ENCODE measurements around the gene PDGFA.

Gene PDGFA

GRCh38 chr7:505171-505570 is 14.5 kb downstream of the PDGFA start:
- Histone ChIP-seq H3K9ac (ENCODE audit: low read depth, low read length) (no peak overlapping the region), H3K27me3 (ENCODE audit: control insufficient read depth, insufficient read depth, low read length) (no peaks in the 10 kb centered on the region), H3K36me3 (ENCODE audit: insufficient read depth, low read length) (peaks cover 38% of the 10 kb centered on the region), H3K4me3 (ENCODE audit: low read length) (no peak overlapping the region), H3K4me1 (ENCODE audit: control insufficient read depth, insufficient read depth, low read length) (no peaks in the 10 kb centered on the region), H3K9me3 (replicated peaks; ENCODE audit: low read length) (no peaks in the 10 kb centered on the region), H3K4me2 (ENCODE audit: low read length) (no peak overlapping the region)

- no peak overlapping the region for H3K4me3 ChIP-seq (ENCODE audit: low read length)
- peaks cover 37% of the 10 kb centered on the region for H3K36me3 ChIP-seq (ENCODE audit: insufficient read depth, low read length)
- H3K9ac ChIP-seq (ENCODE audit: low read depth, low read length), result no peak overlapping the region
- no peaks in the 10 kb centered on the region for H3K4me1 ChIP-seq (ENCODE audit: control insufficient read depth, insufficient read depth, low read length)
- no peaks in the 10 kb centered on the region for H3K9me3 ChIP-seq (replicated peaks; ENCODE audit: low read length)
- no peaks in the 10 kb centered on the region for H3K27me3 ChIP-seq (ENCODE audit: control insufficient read depth, insufficient read depth, low read length)
- no peak overlapping the region for H3K4me2 ChIP-seq (ENCODE audit: low read length)
Measured at GRCh38 chr7:504221-505111, 15.2 kb downstream of the PDGFA start.

GRCh38 chr7:503575-504111 is 16.0 kb downstream of the PDGFA start:
- no peak overlapping the region for H3K4me3 ChIP-seq (ENCODE audit: low read length)
- H3K4me2 ChIP-seq (ENCODE audit: low read length), result no peak overlapping the region
- peaks cover 35% of the 10 kb centered on the region for H3K36me3 ChIP-seq (ENCODE audit: insufficient read depth, low read length)
- no peaks in the 10 kb centered on the region for H3K27me3 ChIP-seq (ENCODE audit: control insufficient read depth, insufficient read depth, low read length)
- no peaks in the 10 kb centered on the region for H3K9me3 ChIP-seq (replicated peaks; ENCODE audit: low read length)
- H3K4me1 ChIP-seq (ENCODE audit: control insufficient read depth, insufficient read depth, low read length), result no peaks in the 10 kb centered on the region
- H3K9ac ChIP-seq (ENCODE audit: low read depth, low read length), result no peak overlapping the region

GRCh38 chr7:502296-502695 is 17.4 kb downstream of the PDGFA start:
- Histone ChIP-seq H3K9me3 (replicated peaks; ENCODE audit: low read length) (no peaks in the 10 kb centered on the region), H3K4me1 (ENCODE audit: control insufficient read depth, insufficient read depth, low read length) (no peaks in the 10 kb centered on the region), H3K4me3 (ENCODE audit: low read length) (no peak overlapping the region), H3K9ac (ENCODE audit: low read depth, low read length) (no peak overlapping the region), H3K36me3 (ENCODE audit: insufficient read depth, low read length) (peaks cover 45% of the 10 kb centered on the region), H3K27me3 (ENCODE audit: control insufficient read depth, insufficient read depth, low read length) (no peaks in the 10 kb centered on the region), H3K4me2 (ENCODE audit: low read length) (no peak overlapping the region)

- H3K27me3 ChIP-seq (ENCODE audit: control insufficient read depth, insufficient read depth, low read length), result no peaks in the 10 kb centered on the region
- no peaks in the 10 kb centered on the region for H3K4me1 ChIP-seq (ENCODE audit: control insufficient read depth, insufficient read depth, low read length)
- no peak overlapping the region for H3K4me3 ChIP-seq (ENCODE audit: low read length)
- no peak overlapping the region for H3K4me2 ChIP-seq (ENCODE audit: low read length)
- H3K9ac ChIP-seq (ENCODE audit: low read depth, low read length), result no peak overlapping the region
- peaks cover 47% of the 10 kb centered on the region for H3K36me3 ChIP-seq (ENCODE audit: insufficient read depth, low read length)
- no peaks in the 10 kb centered on the region for H3K9me3 ChIP-seq (replicated peaks; ENCODE audit: low read length)
Measured at GRCh38 chr7:501526-501925, 18.1 kb downstream of the PDGFA start.

- Histone ChIP-seq H3K36me3 (ENCODE audit: insufficient read depth, low read length) (peaks cover 52% of the 10 kb centered on the region), H3K9me3 (replicated peaks; ENCODE audit: low read length) (no peaks in the 10 kb centered on the region), H3K4me1 (ENCODE audit: control insufficient read depth, insufficient read depth, low read length) (no peaks in the 10 kb centered on the region), H3K27me3 (ENCODE audit: control insufficient read depth, insufficient read depth, low read length) (no peaks in the 10 kb centered on the region), H3K4me3 (ENCODE audit: low read length) (no peak overlapping the region), H3K4me2 (ENCODE audit: low read length) (no peak overlapping the region), H3K9ac (ENCODE audit: low read depth, low read length) (no peak overlapping the region)
Measured at GRCh38 chr7:500521-501420, 18.9 kb downstream of the PDGFA start.

GRCh38 chr7:499853-500485 is 19.7 kb downstream of the PDGFA start:
- peaks cover 52% of the 10 kb centered on the region for H3K36me3 ChIP-seq (ENCODE audit: insufficient read depth, low read length)

GRCh38 chr7:498678-499641 is 20.7 kb downstream of the PDGFA start:
- H3K4me3 ChIP-seq (ENCODE audit: low read length), result no peak overlapping the region
- no peaks in the 10 kb centered on the region for H3K4me1 ChIP-seq (ENCODE audit: control insufficient read depth, insufficient read depth, low read length)
- no peaks in the 10 kb centered on the region for H3K27me3 ChIP-seq (ENCODE audit: control insufficient read depth, insufficient read depth, low read length)
- no peak overlapping the region for H3K4me2 ChIP-seq (ENCODE audit: low read length)
- no peak overlapping the region for H3K9ac ChIP-seq (ENCODE audit: low read depth, low read length)
- peaks cover 52% of the 10 kb centered on the region for H3K36me3 ChIP-seq (ENCODE audit: insufficient read depth, low read length)
- H3K9me3 ChIP-seq (replicated peaks; ENCODE audit: low read length), result no peaks in the 10 kb centered on the region

More at GRCh38 chr7:499853-500485, 19.7 kb downstream of the PDGFA start:
- no peak overlapping the region for H3K4me3 ChIP-seq (ENCODE audit: low read length)
- no peaks in the 10 kb centered on the region for H3K4me1 ChIP-seq (ENCODE audit: control insufficient read depth, insufficient read depth, low read length)
- no peaks in the 10 kb centered on the region for H3K27me3 ChIP-seq (ENCODE audit: control insufficient read depth, insufficient read depth, low read length)
- no peak overlapping the region for H3K4me2 ChIP-seq (ENCODE audit: low read length)
- H3K9ac ChIP-seq (ENCODE audit: low read depth, low read length), result no peak overlapping the region
- no peaks in the 10 kb centered on the region for H3K9me3 ChIP-seq (replicated peaks; ENCODE audit: low read length)

GRCh38 chr7:497946-498655 is 21.5 kb downstream of the PDGFA start:
- H3K36me3 ChIP-seq (ENCODE audit: insufficient read depth, low read length), result peaks cover 52% of the 10 kb centered on the region
- no peak overlapping the region for H3K4me3 ChIP-seq (ENCODE audit: low read length)
- no peaks in the 10 kb centered on the region for H3K4me1 ChIP-seq (ENCODE audit: control insufficient read depth, insufficient read depth, low read length)
- no peak overlapping the region for H3K4me2 ChIP-seq (ENCODE audit: low read length)
- H3K9me3 ChIP-seq (replicated peaks; ENCODE audit: low read length), result no peaks in the 10 kb centered on the region
- H3K9ac ChIP-seq (ENCODE audit: low read depth, low read length), result no peak overlapping the region
- no peaks in the 10 kb centered on the region for H3K27me3 ChIP-seq (ENCODE audit: control insufficient read depth, insufficient read depth, low read length)

GRCh38 chr7:497346-497745 is 22.3 kb downstream of the PDGFA start:
- no peaks in the 10 kb centered on the region for H3K27me3 ChIP-seq (ENCODE audit: control insufficient read depth, insufficient read depth, low read length)
- H3K36me3 ChIP-seq (ENCODE audit: insufficient read depth, low read length), result peaks cover 52% of the 10 kb centered on the region
- no peaks in the 10 kb centered on the region for H3K4me1 ChIP-seq (ENCODE audit: control insufficient read depth, insufficient read depth, low read length)

More at GRCh38 chr7:497346-497745, 22.3 kb downstream of the PDGFA start:
- H3K9me3 ChIP-seq (replicated peaks; ENCODE audit: low read length), result no peaks in the 10 kb centered on the region
- no peak overlapping the region for H3K4me2 ChIP-seq (ENCODE audit: low read length)
- no peak overlapping the region for H3K9ac ChIP-seq (ENCODE audit: low read depth, low read length)
- H3K4me3 ChIP-seq (ENCODE audit: low read length), result no peak overlapping the region
